Body of pancreas (tissue), 4 donors: Measurements from ENCODE around the gene CFAP100.

Source experiments
- POLR2A ChIP-seq, 3 donors: fragments of 450-650 bp; IDR thresholded peaks; one replicate each; pipeline ENCODE4 v1.6.1; 2016; ENCODE audit warnings: antibody characterized with exemption in 3 of 3, mild to moderate bottlenecking in 2 of 3
- TF ChIP-seq, protein P1 (sequence below), 7 experiments: fragments of 450-650 bp in 4 of 7; fragments of 200-600 bp in 3 of 7; sonication (generic) in 3 of 7; IDR thresholded peaks; one replicate each; pipeline ENCODE4 v1.5.1; 2016 to 2019; ENCODE audit warnings: antibody characterized with exemption in 7 of 7

GRCh38 chr3:126422121-126422520 lies 27.4 kb downstream of the CFAP100 start:
- TF ChIP-seq POLR2A (IDR thresholded peaks at IDR 0.05): no peak
- TF ChIP-seq, protein P1, sequence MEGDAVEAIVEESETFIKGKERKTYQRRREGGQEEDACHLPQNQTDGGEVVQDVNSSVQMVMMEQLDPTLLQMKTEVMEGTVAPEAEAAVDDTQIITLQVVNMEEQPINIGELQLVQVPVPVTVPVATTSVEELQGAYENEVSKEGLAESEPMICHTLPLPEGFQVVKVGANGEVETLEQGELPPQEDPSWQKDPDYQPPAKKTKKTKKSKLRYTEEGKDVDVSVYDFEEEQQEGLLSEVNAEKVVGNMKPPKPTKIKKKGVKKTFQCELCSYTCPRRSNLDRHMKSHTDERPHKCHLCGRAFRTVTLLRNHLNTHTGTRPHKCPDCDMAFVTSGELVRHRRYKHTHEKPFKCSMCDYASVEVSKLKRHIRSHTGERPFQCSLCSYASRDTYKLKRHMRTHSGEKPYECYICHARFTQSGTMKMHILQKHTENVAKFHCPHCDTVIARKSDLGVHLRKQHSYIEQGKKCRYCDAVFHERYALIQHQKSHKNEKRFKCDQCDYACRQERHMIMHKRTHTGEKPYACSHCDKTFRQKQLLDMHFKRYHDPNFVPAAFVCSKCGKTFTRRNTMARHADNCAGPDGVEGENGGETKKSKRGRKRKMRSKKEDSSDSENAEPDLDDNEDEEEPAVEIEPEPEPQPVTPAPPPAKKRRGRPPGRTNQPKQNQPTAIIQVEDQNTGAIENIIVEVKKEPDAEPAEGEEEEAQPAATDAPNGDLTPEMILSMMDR (IDR thresholded peaks at IDR 0.05): no peak
